GM12891 (cell line): ENCODE data around the gene ERVMER34-1.

Experiments used
- POLR2A ChIP-seq: IDR thresholded peaks from 2 replicates; pipeline ENCODE4 v1.6.1; 2011; ENCODE audit warnings: low read depth, low read length, control low read depth
- POLR2AphosphoS5 ChIP-seq: IDR thresholded peaks from 2 replicates; pipeline ENCODE4 v1.6.1; 2011; ENCODE audit warnings: low read depth, low read length, control low read depth
- TAF1 ChIP-seq: IDR thresholded peaks from 2 replicates; pipeline ENCODE4 v1.6.1; 2011; ENCODE audit warnings: low read depth, low read length, control low read depth

GRCh38 chr4:52783069-52783468 is 31.8 kb upstream of the ERVMER34-1 start:
- TF ChIP-seq TAF1 (no peak), POLR2AphosphoS5 (no peak), POLR2A (no peak)
